T follicular helper cell (primary cell): Measurements from ENCODE around the gene GLCCI1.
"Not testable (repeated sequence)": the region's sequence is repeated elsewhere in the genome, so short reads cannot be mapped to it uniquely, and the experiment has no call there.

ENCODE experiments used
- DNase-seq: peaks from one replicate; pipeline ENCODE4 v3.0.0-alpha.2; 2020; ENCODE audit warnings: low read depth

The GLCCI1 gene

DNA sequence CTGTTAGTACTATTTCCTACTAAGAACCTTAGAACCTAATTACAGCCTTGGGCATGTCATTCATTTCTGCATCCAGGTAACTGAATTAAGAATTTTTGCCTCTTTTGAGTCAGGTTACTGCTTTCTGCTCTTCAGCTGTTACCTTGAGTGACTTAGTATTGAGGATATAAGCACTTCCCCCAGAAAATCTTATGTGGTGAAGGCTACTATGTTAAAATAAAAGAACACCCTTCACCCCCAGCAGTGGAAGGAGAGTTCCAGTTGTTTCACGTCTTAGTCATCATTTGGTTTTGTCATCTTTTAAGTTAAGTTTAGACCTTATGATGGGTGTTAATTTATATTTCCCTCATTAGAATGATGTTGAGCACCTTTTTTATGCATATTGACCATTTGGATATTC, 82.8 kb downstream of the GLCCI1 start:
- no peak for DNase-seq

DNA sequence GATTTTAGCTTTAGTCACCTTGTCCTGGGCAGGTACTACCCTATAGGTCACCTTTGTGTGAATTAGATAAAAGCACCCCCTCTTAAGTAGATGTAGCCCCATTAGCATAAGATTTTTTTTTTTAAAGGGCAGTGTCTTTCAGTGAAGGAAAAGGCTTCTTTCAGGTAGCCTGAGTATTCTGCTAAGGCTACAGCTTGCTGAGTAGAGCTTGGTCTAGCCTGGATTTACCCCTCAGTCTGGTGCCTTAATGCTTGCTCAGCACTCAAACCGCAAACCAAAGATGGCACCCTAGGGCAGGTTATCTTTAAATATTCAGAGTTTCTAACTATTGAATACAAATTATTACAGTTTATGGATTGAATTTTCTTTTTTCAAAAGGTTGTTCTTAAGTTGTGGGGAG, 83.4 kb downstream of the GLCCI1 start:
- DNase-seq = no peak

DNA sequence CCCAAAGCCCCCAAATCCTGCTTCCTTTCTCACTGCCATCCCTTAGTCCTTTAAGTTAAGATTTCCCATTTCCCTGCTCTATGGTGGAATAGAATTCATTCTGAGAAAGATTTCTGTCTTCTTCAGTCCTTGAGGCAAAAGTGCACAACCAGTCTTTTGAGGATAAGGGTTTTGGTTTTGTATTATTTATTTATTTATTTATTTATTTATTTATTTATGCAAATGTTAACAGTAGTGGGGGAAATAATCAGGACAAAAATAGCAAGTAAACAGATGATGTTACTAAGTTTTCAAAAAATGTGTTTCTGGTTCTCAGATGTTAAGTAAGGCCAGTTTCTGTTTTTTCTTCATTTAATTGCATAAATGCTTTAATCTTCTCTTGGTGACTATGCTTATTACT, 84.2 kb downstream of the GLCCI1 start:
- DNase-seq = no peak

DNA sequence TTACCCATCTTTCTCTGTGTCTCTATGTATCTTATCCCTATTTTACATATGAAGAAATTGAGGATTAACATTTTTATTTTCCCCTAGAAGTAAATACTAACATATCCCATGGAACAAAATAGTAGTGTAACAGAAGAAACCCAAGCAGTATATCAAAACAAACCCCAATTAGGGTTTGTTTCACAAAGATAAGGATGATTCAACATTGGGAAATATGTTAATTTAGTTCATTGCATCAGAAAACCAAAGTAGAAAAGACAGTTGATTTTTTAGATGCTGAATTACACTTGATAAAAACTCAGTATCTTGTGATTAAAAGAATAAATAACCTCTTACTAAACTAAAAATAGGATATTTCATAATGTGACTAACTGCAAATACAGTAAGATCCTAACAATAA, 87.8 kb downstream of the GLCCI1 start:
- no peak for DNase-seq

DNA sequence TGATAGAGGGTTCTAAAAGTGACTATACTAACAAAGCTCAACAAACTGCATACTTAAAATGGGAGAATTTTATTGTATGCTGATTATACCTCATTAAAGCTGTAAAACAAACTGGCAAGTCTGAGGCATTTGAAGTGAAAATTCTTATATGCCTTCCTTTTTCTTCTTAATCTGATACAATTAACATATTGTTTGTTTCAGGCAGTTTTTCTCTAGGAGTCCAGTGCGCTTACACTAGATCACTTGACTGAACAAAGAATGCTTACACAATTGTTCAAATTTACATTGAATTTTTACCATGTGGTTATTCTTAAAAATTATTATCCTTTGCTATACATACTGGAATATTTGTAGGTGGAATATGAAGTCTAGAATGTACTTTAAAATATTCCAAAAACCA, 89.0 kb downstream of the GLCCI1 start:
- DNase-seq = no peak

DNA sequence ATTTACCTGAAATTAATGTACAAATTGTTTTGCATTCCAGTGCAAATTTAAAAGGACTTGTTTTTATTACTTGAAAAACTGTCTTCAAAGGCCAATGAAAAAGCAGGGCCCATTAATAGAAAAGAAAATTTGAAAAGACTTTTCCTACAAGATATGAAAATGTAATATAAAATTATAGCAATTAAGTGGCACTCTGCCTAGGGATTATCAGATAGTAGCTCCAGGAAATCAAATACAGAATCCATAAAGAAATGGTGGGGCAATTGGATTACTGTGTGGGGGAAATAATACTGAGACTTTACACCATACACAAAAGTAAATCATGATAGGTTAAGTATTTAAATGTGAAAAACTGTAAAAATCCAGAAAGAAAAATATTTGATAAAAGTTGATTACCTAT, 89.7 kb downstream of the GLCCI1 start:
- DNase-seq = no peak

DNA sequence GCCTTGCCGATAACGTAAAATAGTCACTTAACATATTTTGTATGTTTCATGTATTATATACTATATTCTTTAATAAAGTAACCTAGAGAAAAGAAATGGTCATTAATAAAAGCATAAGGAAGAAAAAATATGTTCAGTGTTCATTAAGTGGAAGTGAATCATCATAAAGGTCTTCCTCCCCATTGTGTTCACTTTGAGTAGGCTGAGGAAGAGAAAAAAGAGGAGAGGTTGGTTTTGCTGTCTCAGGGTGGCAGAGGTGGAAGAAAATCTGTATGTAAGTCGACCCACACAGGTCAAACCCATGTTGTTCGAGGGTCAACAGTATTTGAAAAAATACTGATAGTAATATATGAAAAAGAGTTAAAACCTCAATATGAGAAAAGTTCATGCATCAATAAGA, 90.3 kb downstream of the GLCCI1 start:
- no peak for DNase-seq

DNA sequence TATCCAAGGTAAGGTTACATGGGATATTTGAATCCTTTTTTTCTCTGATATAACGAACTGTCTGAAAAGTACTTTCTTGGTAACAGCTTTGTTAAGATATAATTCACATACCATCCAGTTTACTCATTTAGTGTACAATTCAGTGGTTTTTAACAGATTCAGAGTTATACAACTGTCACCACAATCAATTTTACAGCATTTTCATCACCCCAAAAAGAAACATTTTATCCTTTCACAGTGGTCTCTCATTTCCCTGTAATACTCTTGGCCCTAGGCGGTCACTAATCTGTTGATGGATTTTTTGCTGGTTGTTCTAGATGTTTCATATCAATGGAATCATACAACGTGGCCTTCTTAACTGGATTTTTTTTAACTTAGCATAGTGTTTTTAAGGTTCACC, 91.6 kb downstream of the GLCCI1 start:
- no peak for DNase-seq

DNA sequence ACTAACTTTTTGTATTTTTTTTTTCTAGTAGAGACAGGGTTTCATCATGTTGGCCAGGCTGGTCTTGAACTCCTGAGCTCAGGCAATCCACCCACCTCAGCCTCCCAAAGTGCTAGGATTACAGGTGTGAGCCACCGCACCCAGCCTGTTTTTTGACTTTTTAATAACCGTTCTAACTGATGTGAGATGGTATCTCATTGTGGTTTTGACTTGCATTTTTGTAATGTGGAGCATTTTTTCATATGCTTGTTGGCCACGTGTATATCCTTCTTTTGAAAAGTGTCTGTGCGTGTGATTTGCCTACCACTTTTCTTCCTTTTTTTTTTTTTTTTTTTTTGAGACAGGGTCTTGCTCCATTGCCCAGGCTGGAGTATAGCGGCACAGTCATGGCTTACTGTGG, 94.7 kb downstream of the GLCCI1 start:
- not testable (repeated sequence) for DNase-seq

DNA sequence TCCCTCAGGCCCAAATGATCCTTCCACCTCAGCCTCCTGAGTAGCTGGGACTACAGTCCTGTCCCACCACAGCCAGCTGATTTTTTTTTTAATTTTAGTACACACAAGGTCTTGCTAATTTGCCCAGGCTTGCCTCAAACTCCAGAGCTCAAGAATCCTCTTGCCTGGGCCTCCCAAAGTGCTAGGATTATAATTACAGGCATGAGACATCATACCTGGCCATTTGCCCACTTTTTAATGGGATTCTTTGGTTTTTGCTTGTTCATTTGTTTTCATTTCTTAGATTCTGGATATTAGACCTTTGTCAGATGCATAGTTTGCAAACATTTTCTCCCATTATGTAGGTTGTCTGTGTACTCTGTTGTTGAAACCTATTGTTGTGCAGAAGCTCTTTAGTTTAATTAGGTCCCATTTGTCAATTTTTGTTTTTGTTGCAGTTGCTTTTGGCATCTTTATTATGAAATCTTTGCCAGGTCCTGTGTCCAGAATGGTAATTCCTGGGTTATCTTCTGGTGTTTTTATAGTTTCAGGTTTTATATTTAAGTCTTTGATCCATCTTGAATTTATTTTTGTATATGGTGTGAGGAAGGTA, 95.2 kb downstream of the GLCCI1 start:
- DNase-seq = no peak

DNA sequence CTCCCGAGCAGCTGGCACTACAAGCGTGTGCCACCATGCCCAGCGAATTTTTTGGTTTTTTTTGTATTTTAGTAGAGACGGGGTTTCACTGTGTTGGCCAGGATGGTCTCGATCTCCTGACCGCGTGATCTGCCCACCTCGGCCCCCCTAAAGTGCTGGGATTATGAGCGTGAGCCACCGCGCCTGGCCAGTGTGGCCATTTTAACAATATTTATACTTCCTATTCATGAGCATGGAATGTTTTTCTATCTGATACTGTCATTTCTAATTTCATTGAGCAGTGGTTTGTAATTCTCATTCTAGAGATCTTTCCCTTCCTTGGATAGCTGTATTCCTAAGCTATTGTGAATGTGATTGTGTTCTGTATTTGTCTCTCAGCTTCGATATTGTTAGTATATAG, 96.2 kb downstream of the GLCCI1 start:
- no peak for DNase-seq

DNA sequence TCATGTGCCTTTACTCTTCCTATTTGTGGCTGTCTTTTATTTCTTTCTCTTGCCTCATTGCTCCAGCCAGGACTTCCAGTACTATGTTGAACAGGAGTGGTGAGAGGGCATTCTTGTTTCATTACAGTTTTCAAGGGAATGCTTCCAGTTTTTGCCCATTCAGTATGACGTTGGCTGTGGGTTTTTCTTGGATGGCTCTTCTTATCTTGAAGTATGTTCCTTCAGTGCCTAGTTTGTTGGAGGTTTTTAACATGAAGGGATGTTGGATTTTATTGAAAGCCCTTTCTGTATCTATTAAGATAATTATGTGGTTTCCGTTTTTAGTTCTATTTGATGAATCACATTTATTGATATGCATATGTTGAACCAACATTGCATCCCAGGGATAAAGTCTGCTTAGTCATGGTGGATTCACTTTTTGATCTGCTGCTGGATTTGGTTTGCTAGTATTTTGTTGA, 96.8 kb downstream of the GLCCI1 start:
- no peak for DNase-seq

DNA sequence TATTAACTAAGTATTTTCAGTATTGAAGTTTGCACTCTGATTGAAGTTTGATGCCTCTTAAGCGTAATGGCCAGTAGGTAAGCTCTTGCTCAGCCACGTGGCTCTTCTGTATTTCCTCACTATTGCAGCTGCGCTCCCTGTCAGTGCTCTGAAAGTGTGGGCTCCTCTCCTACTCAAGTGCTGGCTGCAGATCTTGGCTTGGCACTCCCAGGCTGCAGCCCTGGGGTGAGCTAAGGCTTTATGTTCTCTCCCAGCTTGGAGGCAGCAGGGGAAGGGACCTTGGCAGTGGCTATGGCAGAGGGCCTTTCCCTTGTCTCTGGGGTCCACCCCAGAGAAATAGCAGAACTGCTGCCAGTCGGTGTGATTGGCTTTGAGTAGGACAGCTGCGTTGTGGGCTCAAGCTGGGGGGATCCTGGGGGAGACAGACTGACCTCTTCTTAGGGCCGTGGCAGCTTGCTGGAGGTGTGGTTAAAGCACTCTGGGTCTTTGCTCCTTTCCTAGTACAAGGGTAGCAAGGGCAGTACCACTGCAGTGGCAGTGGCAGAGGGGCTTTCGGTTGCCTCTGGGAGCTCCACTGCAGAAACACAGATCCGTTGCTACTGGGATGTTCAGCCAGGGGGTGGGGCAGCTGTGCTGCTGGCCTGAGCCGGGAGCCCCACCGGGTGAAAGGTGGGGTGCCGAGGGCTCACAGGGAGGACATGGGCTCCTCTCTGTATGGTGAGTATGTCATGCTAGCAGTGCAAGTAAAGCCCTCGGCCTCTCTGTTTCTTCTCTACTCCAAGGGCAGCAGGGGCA, 100.5 kb downstream of the GLCCI1 start:
- DNase-seq = no peak

DNA sequence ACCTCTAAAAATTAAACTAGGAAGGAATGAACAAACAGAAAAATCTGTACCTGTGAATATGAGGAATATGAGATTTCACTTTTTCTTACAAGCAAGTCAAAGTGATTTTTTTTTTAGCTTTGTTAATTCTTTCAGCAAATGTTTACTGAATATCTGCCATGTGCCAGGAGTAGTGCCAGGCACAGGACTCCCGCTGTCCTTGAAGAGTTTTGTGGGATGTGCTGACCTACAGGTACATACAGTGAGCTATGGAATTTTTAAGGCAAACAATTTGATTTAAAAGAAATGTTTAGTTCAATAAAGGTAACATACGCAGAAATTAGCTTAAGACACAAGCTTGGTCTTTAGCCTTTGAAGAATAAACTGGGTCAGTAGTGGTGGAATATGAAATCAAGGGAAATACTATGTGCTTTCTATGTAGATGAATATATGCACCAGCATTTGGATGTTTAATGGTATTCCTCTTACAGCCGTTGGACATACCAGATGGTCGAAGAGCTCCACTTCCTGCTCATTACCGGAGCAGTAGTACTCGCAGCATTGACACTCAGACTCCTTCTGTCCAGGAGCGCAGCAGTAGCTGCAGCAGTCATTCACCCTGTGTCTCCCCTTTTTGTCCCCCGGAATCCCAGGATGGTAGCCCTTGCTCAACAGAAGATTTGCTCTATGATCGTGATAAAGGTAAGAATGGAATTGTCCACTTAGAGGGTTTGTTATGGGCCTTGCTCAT, 102.0 kb downstream of the GLCCI1 start:
- DNase-seq = no peak

DNA sequence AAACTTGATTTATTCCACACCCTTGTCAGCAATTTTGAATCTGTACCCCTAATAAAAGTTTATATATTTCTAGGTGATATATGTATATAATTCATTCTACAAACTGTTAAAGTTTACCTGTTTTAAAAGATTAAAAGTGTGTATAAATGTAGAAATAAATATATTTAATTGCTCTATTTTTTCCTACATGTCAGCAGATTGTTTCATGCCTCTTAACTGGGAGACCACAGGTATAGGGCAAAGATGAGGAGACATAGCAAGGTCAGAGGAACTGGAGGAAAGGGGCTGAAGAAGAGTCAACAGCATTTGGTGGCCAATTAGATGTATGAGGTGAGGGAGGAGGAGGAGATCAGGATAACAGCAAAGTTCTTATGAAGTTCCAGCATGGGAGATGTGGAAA, 109.8 kb downstream of the GLCCI1 start:
- DNase-seq = no peak

DNA sequence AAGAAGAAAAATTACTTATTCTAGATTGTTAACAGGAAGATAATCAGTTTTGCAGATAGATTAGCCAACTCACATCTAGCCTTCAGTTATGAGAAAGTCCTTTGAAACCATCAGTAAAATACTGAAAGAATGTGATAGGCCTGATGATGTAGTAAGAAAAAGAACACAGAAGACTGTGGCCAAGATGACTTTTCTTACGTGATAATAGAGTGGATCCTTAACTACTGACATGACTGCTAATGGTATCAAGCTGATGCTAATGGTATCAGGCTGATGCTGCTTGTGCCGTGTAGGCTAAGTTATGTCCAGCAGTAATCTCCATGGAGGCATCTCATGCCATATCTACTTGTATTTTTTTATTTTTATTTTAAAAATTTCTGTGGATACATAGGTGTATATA, 114.2 kb downstream of the GLCCI1 start:
- DNase-seq = no peak

DNA sequence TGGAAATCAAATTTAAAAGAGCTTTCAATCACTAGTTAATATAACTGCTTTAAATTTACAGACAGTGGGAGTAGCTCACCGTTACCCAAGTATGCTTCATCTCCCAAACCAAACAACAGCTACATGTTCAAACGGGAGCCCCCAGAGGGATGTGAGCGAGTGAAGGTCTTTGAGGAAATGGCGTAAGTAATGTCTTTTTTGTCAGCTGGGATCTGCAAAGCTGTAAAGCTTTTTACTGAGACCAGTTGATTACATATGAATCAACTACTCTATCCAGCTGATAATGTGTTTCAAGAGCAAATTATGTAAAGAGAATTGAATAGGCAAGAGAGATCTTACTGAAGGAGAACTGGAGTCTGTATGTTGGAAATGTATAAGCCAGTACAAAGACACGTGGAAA, 116.2 kb downstream of the GLCCI1 start:
- DNase-seq = no peak

DNA sequence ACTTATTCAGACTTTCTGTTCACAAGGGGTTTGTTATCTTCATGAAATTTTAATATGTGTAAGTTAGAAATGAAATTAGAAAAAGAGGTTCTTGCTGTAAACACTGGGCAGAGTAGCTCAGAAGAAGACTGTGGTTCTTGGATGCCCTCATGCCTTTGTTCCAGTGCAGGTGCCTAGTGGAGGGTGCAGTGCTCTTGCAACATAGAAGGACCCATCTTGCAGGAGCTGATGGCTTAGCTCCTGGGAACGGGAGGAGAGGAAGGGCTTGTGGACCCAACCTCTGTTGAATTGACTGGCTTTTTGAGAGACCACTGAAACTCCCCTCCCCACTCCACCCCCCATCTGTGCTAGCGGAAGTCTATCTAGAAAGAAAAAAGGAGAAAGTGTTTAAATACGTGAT, 116.8 kb downstream of the GLCCI1 start:
- DNase-seq = no peak

DNA sequence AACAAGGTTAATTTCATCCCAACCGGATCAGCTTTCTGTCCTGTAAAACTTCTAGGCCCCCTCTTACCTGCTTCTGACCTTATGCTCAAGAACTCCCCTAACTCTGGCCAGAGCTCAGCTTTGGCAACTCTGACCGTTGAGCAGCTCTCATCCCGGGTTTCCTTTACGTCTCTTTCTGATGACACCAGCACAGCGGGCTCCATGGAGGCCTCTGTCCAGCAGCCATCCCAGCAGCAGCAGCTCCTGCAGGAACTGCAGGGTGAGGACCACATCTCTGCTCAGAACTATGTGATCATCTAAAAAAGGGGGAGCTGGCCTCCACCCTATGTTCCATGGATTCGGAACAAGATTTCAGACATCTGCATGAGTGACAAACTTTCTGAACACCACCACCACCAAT, 117.6 kb downstream of the GLCCI1 start:
- no peak for DNase-seq

DNA sequence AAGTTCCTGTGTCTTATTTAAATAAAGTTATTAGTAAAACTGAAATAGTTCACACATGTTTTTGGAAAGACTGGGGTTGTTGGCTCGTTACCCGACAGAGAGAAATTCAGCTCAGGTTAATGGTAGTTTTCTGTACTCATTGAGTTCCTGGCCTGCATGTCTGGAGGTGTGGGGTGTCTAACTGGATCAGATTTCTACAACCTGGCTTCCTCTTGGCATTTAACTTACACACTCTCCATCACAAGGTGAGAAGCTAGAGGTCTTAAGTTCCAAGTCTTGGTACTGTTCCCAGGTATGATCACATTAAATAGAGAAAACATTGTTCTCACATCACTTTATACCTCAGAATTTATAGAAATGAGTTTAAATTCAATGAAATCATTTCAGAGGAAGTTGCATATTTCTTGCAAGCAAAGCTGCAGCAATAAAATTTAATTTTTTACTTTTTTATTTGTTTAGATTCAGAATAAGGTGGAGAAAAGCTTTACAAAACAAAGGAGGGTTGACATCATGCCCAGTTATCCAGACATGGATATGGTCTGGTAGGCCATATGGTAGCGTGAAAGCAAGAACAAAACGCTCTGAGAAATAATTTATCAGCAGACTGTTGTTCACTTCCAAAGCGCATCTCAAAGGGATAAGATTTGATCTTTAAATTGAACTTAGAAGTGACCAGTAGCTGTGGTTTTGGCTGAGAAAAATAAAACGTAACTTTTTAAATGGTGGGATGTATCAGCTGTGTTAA, 120.6 kb downstream of the GLCCI1 start:
- no peak for DNase-seq

DNA sequence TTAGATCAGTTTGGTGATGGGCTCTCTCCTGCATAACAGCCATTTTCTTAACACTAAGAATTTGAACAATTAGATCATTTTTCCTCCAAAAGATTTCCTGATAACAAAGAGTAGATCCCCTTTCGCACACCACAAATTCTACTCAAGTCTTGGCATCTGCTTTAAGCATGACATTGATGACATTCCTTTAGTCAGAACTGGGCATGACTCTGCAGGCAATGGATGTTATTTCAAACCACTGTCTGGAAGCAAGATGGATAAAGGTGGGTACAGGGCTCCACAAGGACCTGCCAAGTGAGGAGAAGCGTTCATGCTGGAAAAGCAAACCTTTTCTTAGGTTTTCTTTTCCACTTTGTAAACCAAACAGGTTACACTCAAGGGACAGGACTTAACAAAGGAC, 123.5 kb downstream of the GLCCI1 start:
- DNase-seq = no peak
